DMS 273 (cell line): Measurements from ENCODE around the gene SLC24A4.
A peak's percentile ranks its signal among the peaks of the same experiment; 100 is the strongest.

Source experiments
- DNase-seq: peaks from one replicate; lab custom pipeline; 2025; ENCODE audit not compliant: unreplicated experiment; lab: John Stamatoyannopoulos, UW

The SLC24A4 gene

DNA sequence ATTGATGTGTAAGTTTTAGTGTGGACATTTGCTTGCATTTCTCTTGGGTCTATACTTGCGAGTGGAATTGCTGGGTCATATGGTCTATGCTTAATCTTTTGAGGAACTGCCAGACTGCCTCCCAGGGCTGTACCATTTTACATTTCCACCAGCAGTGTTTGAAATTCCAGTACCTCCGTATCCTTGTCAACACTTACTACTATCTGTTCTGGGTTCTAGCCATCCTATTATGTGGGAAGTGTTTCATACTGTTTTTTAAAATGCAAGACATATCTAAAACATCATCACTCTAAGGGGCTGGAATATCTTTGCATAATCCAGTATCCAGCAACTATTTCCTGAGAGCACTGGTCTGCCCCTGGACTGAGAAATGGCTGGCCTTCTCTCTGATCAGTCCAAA lies 110.4 kb downstream of the SLC24A4 start:
- no peak for DNase-seq

- DNase-seq = no peak
Measured at GRCh38 chr14:92435154-92435553, 112.2 kb downstream of the SLC24A4 start.

DNA sequence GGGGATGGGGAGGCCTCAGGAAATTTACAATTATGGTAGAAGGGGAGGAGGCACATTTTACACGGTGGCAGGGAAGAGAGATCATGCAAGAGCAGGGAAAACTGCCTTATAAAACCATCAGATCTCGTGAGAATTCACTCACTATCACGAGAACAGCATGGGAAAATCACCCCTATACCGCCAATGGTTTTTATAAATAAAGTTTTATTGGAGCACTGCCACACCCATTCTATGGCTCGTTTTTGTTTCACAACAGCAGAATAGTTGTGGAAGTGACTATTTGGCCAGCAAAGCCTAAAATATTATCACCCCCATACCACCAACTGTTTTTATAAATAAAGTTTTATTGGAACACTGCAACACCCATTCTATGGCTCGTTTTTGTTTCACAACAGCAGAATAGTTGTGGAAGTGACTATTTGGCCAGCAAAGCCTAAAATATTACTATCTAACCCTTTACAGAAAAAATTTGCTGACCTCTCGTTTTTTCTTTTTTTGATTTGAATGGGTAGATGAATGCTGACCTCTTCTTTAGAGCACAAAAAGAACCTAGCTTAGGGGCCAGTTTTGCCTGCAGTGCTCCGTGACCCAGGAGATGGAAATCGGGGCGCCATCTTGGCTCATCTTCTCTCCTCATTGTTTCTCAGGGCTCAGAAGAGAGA lies 113.3 kb downstream of the SLC24A4 start:
- DNase-seq = no peak

- DNase-seq = no peak
Measured at GRCh38 chr14:92437309-92437708, 114.3 kb downstream of the SLC24A4 start.

DNA sequence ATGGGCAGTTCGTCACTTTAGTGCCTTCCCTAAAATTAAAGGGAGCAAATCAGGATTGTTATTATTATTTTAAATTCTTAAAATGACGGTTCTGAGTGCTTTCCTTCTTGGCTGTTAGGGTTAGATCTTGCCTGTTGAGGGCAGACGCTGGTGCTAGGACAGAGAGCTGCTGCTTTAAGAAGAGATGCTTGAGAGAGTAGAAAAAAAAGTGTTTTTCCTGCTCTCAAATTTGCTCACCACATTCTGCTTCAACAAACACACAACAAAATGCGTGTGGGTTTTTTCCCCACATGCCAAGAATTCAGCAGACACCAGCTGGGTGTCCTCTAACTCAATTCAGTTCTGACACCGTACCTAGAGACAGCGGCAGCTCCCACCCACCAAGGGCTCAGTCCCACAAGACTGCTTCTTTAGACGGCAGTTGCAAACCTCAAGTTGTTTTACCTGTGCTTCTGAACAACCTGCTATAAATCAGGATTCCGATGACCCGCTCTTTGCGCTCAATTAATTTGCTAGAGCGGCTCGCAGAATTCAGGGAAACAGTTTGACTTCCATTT lies 114.8 kb downstream of the SLC24A4 start:
- DNase-seq = no peak

GRCh38 chr14:92439537-92440344 lies 116.8 kb downstream of the SLC24A4 start:
- peak; percentile 17 for DNase-seq

DNA sequence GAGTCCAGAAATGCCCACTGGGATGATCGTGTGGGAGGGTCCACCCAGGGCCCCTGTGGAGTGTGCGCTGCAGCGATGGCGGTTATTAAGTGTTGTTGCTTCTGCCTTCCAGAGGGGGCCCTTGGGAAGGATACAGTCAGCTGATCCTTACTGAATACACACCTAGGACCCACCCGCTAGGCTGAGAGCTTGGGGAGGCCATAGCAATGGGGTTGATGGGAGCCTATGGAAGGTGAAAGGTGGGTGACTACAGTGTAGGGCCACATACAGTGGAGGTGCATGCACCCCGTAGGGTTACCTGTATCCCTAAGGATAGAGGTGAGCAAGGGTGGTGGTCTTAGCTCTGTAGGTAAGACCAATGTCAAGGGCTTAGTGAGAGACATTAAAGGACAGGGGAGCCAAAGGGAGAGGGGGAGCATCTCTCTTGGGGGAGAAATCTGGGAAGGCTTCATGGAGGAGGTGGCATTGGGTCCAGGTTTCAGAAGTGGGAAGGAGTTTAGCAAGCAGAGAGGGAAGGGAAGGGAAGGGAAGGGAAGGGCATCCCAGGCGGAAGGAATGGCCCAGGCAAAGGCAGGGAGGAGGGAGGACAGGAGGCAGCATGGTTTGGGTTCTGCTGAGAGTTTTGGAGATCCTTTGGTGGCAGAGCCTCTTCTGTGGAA lies 117.5 kb downstream of the SLC24A4 start:
- no peak for DNase-seq

DNA sequence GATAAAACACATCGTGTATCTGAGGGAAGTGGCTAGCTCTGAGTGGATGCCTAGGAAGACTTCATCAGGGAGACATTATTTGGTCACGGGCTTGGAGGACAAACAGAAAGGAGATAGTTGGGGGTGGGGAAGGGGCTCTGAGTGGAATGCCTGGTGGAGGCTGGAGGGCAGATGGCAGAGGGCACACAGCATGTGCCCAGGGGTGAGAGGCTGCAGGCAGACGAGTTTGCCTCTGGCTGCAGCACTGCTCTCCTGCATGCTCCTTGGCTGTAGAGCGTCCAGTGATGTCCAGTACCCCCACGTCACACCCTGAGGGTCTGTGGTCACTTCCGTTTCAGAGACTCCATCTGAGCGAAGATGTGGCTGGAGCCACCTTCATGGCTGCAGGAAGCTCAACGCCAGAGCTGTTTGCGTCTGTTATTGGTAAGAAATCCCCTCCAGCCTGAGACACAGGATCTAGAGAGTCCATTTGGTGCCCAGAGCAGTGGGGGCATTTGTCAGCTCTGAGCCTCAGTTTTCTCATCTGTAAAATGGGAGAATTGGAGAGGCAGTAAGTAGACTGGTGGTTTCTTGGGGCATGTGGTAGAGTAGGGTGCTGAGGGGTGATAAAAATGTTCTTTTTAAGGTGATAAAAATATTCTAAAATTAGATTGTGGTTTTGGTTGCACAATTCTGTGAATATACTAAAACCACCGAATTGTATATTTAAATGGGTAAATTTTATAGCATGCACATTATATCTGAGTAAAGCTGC lies 119.0 kb downstream of the SLC24A4 start:
- no peak for DNase-seq

GRCh38 chr14:92443167-92443566 lies 120.2 kb downstream of the SLC24A4 start:
- DNase-seq = no peak

DNA sequence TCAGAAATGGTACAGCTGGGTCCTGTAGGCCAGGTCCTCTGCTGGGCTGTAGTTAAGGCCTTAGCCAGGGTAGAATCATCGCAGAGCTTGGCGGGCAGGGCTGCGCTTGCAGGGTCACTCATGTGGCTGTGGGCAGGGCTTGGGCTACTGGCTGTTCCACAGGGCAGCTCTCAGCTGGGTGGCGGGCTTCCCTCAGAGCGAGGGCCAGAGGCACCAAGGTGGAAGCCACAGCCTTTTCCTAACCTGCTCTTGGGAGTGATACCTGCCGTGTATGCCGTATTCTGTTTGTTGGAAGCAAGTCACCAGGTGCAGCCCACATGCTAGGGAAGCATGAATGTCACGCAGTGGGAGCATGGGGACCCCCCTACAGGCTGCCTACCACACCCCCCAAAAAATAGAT lies 120.8 kb downstream of the SLC24A4 start:
- no peak for DNase-seq

- no peak for DNase-seq
Measured at GRCh38 chr14:92446771-92447170, 123.8 kb downstream of the SLC24A4 start.

DNA sequence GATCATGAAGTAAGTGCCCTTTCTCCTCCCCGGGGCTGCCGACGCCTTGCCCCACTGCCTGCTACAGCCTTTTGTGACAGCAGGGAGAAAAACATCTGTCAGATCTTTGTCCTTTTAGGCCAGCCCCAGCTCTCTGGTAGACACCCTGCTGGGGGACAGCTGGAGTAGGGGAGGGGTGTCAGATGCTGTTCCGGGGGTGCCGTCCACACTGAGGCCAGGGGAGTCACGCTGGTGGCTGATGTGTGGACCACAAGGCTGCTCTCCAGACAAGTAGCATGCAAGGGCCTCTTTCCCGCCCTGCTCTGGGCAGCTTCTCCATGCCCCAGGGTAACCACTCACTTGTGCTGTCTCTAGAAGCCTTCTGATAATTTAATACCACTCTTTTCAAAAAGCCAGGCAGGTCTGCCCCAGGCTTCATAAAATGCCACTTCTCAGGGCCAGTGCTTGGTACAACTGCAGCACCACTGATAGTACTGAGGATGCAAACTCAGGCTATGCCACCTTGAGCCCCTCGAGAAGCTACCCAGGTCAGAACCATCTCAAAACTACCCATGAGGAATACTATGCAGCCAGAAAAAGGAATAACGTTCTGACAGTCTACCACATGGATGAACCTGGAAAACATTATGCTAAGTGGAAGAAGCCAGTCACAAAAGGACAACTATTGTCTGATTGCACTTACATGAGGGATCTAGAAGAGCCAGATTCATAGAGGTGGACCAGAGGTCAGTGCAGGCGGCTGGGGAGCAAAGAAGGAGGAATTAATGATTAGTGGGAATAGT lies 124.6 kb downstream of the SLC24A4 start:
- peak; percentile 29 for DNase-seq

DNA sequence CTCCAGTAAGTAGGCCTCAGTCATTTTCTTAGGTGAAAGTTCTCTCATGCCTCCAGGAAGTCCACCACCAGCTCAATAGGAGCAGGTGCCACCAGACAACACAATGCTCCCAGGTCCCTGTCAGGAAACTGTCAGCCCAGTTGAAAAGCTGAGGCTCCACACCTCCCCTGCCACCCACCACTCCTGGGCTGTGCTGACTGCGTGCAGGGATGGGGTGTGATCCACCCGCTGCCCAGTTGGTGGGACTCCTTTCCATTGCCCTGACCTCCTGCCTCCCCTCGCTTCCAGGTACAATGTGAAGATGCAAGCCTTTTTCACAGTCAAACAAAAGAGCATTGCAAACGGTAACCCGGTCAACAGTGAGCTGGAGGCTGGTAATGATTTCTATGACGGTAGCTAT lies 125.8 kb downstream of the SLC24A4 start:
- DNase-seq = no peak

GRCh38 chr14:92449404-92450181 lies 126.6 kb downstream of the SLC24A4 start:
- DNase-seq = no peak

DNA sequence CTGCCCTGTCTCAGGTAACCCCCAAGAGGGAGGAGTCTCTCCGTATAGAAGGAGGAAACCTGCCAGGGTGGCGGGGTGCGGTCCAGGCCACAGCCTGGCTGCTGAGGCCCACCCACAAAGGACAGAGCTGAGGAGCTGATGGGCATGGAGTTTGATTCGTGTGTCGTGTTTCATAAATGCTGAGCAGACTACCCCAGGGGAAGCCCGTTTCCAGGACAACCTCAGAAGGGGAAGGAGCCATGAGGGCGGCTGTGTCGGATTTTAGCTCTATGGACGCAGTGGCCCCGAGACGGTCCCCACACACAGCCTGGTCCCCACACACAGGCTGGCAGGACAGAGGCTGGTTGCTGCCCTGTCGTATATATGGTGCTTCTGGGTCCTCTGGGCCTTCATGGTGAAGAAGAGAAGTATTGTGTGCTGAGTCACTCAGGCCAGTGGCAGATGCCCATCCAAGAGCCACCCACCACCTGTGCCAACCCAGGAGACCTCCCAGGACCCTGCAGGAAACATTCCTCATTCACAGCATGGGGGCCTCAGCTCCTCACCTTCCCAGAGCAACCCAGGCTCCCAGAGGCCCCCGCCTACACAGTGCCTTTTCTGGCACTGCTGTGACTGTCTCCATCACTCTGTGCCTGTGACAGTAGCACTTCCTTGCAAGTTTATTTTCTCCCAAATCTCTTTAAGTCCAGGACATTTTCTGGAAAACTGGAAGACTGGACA lies 127.5 kb downstream of the SLC24A4 start:
- no peak for DNase-seq

DNA sequence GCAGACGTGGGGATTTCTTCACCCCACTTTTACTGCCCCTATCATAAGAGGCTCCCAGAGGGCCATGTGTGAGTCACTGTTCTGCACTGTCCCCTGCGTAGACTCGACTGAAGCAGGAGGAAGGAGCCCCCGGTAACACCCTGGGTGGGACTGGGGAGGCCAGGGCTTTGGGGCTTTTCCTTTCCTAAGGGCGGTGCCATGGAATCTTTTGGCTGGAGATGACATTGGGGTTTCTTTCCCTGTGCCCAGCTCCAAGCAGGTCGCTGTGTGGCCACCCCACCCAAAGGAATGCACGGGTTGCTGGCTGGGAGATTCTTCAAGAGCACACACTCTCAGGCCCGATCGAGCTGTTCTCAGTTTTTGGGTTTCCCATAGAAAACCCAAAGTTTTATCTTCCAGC lies 128.3 kb downstream of the SLC24A4 start:
- DNase-seq = no peak

DNA sequence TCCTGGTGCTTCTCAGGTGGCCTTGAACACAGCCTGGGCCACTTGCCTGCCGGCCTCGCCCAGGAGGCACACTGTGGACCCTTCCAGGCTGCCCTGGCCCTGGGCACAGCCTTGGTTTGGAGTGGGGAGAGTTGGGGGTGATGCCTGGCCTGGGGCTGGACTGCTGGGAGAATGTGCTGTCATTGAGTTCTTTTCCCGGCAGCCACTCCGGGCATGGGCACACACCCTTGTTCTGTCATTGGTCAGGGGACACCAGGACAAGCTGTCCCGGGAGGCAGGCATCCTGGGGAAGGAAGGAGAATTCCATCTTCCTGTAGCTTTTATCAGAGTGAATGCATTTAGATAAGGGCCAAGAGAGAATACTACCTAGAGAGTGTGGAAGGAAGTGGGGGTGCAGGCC lies 128.8 kb downstream of the SLC24A4 start:
- no peak for DNase-seq

DNA sequence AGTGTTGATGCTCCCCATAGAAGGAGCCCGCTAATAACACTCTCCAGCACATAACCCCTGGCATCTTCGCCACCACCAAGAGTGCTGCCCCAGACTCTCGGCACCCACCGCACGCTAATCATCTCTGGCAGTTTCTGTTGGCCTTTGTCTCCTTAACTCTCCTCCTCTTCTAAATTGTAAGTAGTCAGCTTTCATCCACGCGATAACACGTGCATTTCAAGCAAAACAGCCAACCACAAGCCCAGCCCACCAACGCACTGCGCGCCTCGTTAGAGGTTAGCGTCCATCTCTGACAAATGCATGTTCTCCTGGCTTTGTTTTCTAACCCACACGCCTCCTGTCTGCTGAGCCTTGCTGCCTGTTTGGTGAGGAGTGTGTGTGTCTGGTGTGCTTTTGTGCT lies 129.5 kb downstream of the SLC24A4 start:
- DNase-seq = no peak

DNA sequence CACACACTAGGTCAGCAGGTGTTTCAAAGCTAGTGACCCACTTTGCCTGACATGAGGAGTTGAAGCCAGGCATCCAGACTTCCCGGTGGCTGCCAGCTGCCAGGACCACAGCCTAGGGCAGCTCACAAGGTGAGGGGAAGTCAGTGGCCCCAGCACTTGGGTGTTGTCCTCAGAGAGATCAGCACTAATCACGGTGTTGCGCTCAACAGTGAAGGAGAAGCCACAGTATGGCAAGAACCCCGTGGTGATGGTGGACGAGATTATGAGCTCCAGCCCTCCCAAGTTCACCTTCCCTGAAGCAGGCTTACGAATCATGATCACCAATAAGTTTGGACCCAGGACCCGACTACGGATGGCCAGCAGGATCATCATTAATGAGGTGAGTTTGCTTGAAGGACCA lies 130.7 kb downstream of the SLC24A4 start:
- no peak for DNase-seq
